HepG2 (cell line): ENCODE results near the gene PROX2. TPM values are rescaled to one million over a fixed set of nuclear protein-coding genes. Genes with fewer than 3 reads are reported as not detected.

Experiments used
- ARHGAP35 ChIP-seq: sonication (generic); formaldehyde crosslinking; IDR thresholded peaks from 2 replicates; pipeline ENCODE4 v1.9.0; 2022; ENCODE audit warnings: mild to moderate bottlenecking, inconsistent platforms, moderate library complexity, missing genetic modification reagents, borderline replicate concordance
- CEBPB ChIP-seq: IDR thresholded peaks from 2 replicates; pipeline ENCODE4 v1.6.1; 2011; ENCODE audit warnings: low read depth, low read length, improper control_type of control experiment, borderline replicate concordance
- CENPBD1 ChIP-seq: sonication (generic); formaldehyde crosslinking; IDR thresholded peaks from 2 replicates; pipeline ENCODE4 v1.8.0; 2022; ENCODE audit warnings: missing genetic modification reagents, low read depth, mild to moderate bottlenecking, borderline replicate concordance
- EED ChIP-seq: sonication (generic); formaldehyde crosslinking; IDR thresholded peaks from 2 replicates; pipeline ENCODE4 v1.5.0; 2020; ENCODE audit warnings: mild to moderate bottlenecking, missing genetic modification reagents
- HMGXB3 ChIP-seq: sonication (generic); formaldehyde crosslinking; IDR thresholded peaks from 2 replicates; pipeline ENCODE4 v1.4.0; 2020; ENCODE audit warnings: missing genetic modification reagents, borderline replicate concordance
- JUND ChIP-seq: sonication (generic); formaldehyde crosslinking; IDR thresholded peaks from 2 replicates; pipeline ENCODE4 v1.8.0; 2022; ENCODE audit warnings: mild to moderate bottlenecking, missing genetic modification reagents
- KDM1A ChIP-seq: IDR thresholded peaks from 2 replicates; pipeline ENCODE4 v1.6.1; 2016; ENCODE audit warnings: missing compliant biosample characterization
- KMT2A ChIP-seq: sonication (generic); formaldehyde crosslinking; IDR thresholded peaks from 2 replicates; pipeline ENCODE4 v1.4.0; 2020; ENCODE audit warnings: missing genetic modification reagents
- MTA1 ChIP-seq: sonication (generic); formaldehyde crosslinking; IDR thresholded peaks from 2 replicates; pipeline ENCODE4 v1.4.0; 2020; ENCODE audit warnings: missing genetic modification reagents, mild to moderate bottlenecking, borderline replicate concordance
- NCOA5 ChIP-seq: sonication (generic); formaldehyde crosslinking; IDR thresholded peaks from 2 replicates; pipeline ENCODE4 v1.4.0; 2020; ENCODE audit warnings: missing genetic modification reagents
- POLR2A ChIP-seq, 2 experiments: IDR thresholded peaks; 2 replicates each; pipeline ENCODE4 v1.6.1; 2011; ENCODE audit warnings: low read depth in 2 of 2, low read length in 2 of 2, mild to moderate bottlenecking in 1 of 2, moderate library complexity in 1 of 2; ENCODE audit not compliant: insufficient read depth in 1 of 2
- SPEN ChIP-seq: sonication (generic); formaldehyde crosslinking; IDR thresholded peaks from 2 replicates; pipeline ENCODE4 v1.5.1; 2020; ENCODE audit warnings: low read depth, mild to moderate bottlenecking, missing genetic modification reagents
- TMF1 ChIP-seq: sonication (generic); formaldehyde crosslinking; IDR thresholded peaks from 2 replicates; pipeline ENCODE4 v1.8.1; 2022; ENCODE audit warnings: low read depth, missing genetic modification reagents
- ZNF224 ChIP-seq: sonication (generic); formaldehyde crosslinking; IDR thresholded peaks from 2 replicates; pipeline ENCODE4 v1.5.0; 2020; ENCODE audit warnings: mild to moderate bottlenecking, missing genetic modification reagents
- ZNF263 ChIP-seq: sonication (generic); formaldehyde crosslinking; IDR thresholded peaks from 2 replicates; pipeline ENCODE4 v1.4.0; 2020; ENCODE audit warnings: missing genetic modification reagents
- ZNF333 ChIP-seq: sonication (generic); formaldehyde crosslinking; IDR thresholded peaks from 2 replicates; pipeline ENCODE4 v1.4.0; 2020; ENCODE audit warnings: mild to moderate bottlenecking, missing genetic modification reagents, borderline replicate concordance
- ZNF547 ChIP-seq: sonication (generic); formaldehyde crosslinking; IDR thresholded peaks from 2 replicates; pipeline ENCODE4 v1.5.1; 2020; ENCODE audit warnings: mild to moderate bottlenecking, missing genetic modification reagents
- ZNF564 ChIP-seq: sonication (generic); formaldehyde crosslinking; IDR thresholded peaks from 2 replicates; pipeline ENCODE4 v1.8.1; 2023; ENCODE audit warnings: mild to moderate bottlenecking, missing genetic modification reagents
- ZNF570 ChIP-seq: sonication (generic); formaldehyde crosslinking; IDR thresholded peaks from 2 replicates; pipeline ENCODE4 v1.4.0; 2020; ENCODE audit warnings: mild to moderate bottlenecking, missing genetic modification reagents, borderline replicate concordance
- ZNF772 ChIP-seq: sonication (generic); formaldehyde crosslinking; IDR thresholded peaks from 2 replicates; pipeline ENCODE4 v1.5.0; 2020; ENCODE audit warnings: mild to moderate bottlenecking, missing genetic modification reagents
- polyA plus RNA-seq, 8 experiments: library from polyadenylated mRNA; depleted of rRNA in 3 of 8; stranded (reverse) in 7 of 8; unstranded in 1 of 8; fragments of >200 nt; fragmentation: Illumina TruSeq in 4 of 8; extraction: Trizol in 4 of 8; gene quantifications; 2 replicates each; pipeline versions ENCODE4 v1.2.1 to v1.2.3, GENCODE V29; 2011 to 2016; ENCODE audit warnings: low read depth in 4 of 8, missing spikeins in 1 of 8, mixed read lengths in 1 of 8; ENCODE audit not compliant: insufficient read depth in 1 of 8
- total RNA-seq, 5 experiments: library from RNA; depleted of rRNA; stranded (reverse); fragments of >200 nt; fragmentation: Illumina TruSeq; extraction: Trizol; gene quantifications; 2 replicates each; pipeline ENCODE4 v1.2.3, GENCODE V29; 2016; ENCODE audit warnings: low read depth in 1 of 5
- TF ChIP-seq, protein P1 (sequence below): sonication (generic); formaldehyde crosslinking; IDR thresholded peaks from 2 replicates; pipeline ENCODE4 v1.5.1; 2020; ENCODE audit warnings: missing genetic modification reagents, mild to moderate bottlenecking, borderline replicate concordance
- TF ChIP-seq, protein P2 (sequence below): sonication (generic); formaldehyde crosslinking; conservative IDR thresholded peaks from 2 replicates; pipeline ENCODE4 v1.8.1; 2023; ENCODE audit warnings: missing genetic modification reagents
- TF ChIP-seq, protein P3 (sequence below): sonication (generic); formaldehyde crosslinking; IDR thresholded peaks from 2 replicates; pipeline ENCODE4 v1.5.0; 2020; ENCODE audit warnings: missing genetic modification reagents

PROX2 gene
- total and polyA plus RNA-seq, 2 of the 13 experiments (the other 11 are each of a cell fraction or from before 2014, with no cell fraction given) = not detected

DNA sequence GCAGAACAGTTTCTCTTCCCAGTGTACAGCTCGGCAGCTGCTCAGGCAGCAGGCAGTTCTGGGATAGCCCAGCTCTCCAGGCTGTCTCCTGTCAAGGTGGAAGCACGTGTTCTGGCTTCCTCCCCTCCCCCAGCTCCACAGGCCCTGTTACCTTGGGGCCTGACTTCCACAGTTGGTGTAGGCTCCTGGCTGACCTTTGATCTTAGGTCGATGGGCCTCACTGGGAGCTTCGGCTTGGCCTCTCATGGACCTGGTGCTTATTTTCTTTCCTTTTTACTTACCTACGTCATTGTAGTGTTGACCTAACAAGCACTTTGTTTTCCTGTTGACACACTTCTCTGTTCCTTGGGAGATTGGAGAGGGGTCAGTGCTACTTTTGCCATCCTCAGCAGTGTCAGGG lies 22.7 kb upstream of the PROX2 start (continued):
- TF ChIP-seq, protein P1, sequence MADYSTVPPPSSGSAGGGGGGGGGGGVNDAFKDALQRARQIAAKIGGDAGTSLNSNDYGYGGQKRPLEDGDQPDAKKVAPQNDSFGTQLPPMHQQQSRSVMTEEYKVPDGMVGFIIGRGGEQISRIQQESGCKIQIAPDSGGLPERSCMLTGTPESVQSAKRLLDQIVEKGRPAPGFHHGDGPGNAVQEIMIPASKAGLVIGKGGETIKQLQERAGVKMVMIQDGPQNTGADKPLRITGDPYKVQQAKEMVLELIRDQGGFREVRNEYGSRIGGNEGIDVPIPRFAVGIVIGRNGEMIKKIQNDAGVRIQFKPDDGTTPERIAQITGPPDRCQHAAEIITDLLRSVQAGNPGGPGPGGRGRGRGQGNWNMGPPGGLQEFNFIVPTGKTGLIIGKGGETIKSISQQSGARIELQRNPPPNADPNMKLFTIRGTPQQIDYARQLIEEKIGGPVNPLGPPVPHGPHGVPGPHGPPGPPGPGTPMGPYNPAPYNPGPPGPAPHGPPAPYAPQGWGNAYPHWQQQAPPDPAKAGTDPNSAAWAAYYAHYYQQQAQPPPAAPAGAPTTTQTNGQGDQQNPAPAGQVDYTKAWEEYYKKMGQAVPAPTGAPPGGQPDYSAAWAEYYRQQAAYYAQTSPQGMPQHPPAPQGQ (CRISPR knock-in tag) = no peak
- TF ChIP-seq CENPBD1 (no peak), ZNF263 (no peak), ZNF224 (CRISPR knock-in tag) (peak; percentile 75), POLR2A (IDR thresholded peaks at IDR 0.05; ENCODE audit: insufficient read depth in 1 of 2, low read depth in 2 of 2, low read length in 2 of 2) (no peak), KDM1A (CRISPR knock-in tag) (0 out of 2 replicates have a peak, but pooled peaks have one; percentile 25), ZNF564 (CRISPR knock-in tag) (no peak), ARHGAP35 (CRISPR knock-in tag) (no peak), SPEN (CRISPR knock-in tag) (peak; percentile 87), JUND (CRISPR knock-in tag) (no peak), EED (CRISPR knock-in tag) (no peak), CEBPB (no peak), KMT2A (CRISPR knock-in tag) (peak; percentile 63; the same call in 1 of the 2 replicates), NCOA5 (no peak), ZNF570 (CRISPR knock-in tag) (no peak), MTA1 (CRISPR knock-in tag) (peak; percentile 83; the same call in 1 of the 2 replicates), ZNF333 (no peak), HMGXB3 (CRISPR knock-in tag) (peak; percentile 70; the same call in 1 of the 2 replicates), ZNF772 (no peak), ZNF547 (CRISPR knock-in tag) (no peak), TMF1 (CRISPR knock-in tag) (0 out of 2 replicates have a peak, but pooled peaks have one; percentile 58)
- TF ChIP-seq, protein P2, sequence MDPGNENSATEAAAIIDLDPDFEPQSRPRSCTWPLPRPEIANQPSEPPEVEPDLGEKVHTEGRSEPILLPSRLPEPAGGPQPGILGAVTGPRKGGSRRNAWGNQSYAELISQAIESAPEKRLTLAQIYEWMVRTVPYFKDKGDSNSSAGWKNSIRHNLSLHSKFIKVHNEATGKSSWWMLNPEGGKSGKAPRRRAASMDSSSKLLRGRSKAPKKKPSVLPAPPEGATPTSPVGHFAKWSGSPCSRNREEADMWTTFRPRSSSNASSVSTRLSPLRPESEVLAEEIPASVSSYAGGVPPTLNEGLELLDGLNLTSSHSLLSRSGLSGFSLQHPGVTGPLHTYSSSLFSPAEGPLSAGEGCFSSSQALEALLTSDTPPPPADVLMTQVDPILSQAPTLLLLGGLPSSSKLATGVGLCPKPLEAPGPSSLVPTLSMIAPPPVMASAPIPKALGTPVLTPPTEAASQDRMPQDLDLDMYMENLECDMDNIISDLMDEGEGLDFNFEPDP (CRISPR knock-in tag) = no peak
- TF ChIP-seq, protein P3, sequence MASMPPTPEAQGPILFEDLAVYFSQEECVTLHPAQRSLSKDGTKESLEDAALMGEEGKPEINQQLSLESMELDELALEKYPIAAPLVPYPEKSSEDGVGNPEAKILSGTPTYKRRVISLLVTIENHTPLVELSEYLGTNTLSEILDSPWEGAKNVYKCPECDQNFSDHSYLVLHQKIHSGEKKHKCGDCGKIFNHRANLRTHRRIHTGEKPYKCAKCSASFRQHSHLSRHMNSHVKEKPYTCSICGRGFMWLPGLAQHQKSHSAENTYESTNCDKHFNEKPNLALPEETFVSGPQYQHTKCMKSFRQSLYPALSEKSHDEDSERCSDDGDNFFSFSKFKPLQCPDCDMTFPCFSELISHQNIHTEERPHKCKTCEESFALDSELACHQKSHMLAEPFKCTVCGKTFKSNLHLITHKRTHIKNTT (CRISPR knock-in tag) = no peak
